Activated CD4-positive, alpha-beta T cell treated with anti-CD3 and anti-CD28 coated beads, Interleukin-2, amount 10 ng/mL, durations not matched to agents 7 days and 5 days (primary cell): Measurements from ENCODE around the gene CHPF2. TPM values are rescaled to one million over a fixed set of nuclear protein-coding genes. Genes with fewer than 3 reads are reported as not detected.

Source experiments
- CTCF ChIA-PET: fragments of 350-600 bp; sonication (Branson Sonifier 250); formaldehyde crosslinking; loops from one replicate; lab custom pipeline; 2021; ENCODE audit warnings: antibody characterized with exemption; lab: Charles Lee
- POLR2A ChIA-PET: fragments of 350-600 bp; sonication (Branson Sonifier 250); formaldehyde crosslinking; loops from one replicate; lab custom pipeline; 2021; ENCODE audit warnings: antibody characterized with exemption; lab: Charles Lee
- DNase-seq: peaks from one replicate; pipeline ENCODE4 v3.0.0-alpha.2; 2020
- H3K27ac Mint-ChIP-seq: one replicate; pipeline ENCODE4 v1.8.0; 2021; ENCODE audit warnings: mild to moderate bottlenecking, moderate library complexity, mixed read lengths
- H3K27me3 Mint-ChIP-seq: one replicate; pipeline ENCODE4 v1.8.0; 2021; ENCODE audit warnings: mixed read lengths
- H3K36me3 Mint-ChIP-seq: one replicate; pipeline ENCODE4 v1.8.0; 2021; ENCODE audit warnings: low read depth, mixed read lengths
- H3K4me1 Mint-ChIP-seq: one replicate; pipeline ENCODE4 v1.8.0; 2021; ENCODE audit warnings: mixed read lengths
- H3K4me3 Mint-ChIP-seq: one replicate; pipeline ENCODE4 v1.8.0; 2021; ENCODE audit warnings: mild to moderate bottlenecking, moderate library complexity, mixed read lengths
- H3K9me3 Mint-ChIP-seq: one replicate; pipeline ENCODE4 v1.8.0; 2021; ENCODE audit warnings: mixed read lengths
- total RNA-seq, 2 experiments: library from RNA; stranded (reverse); gene quantifications; one replicate each; pipeline ENCODE4 v1.2.3, GENCODE V29; 2021

Gene CHPF2
- total RNA-seq, 2 experiments from 2014 or later, result 40.7 to 42.3 TPM

DNA sequence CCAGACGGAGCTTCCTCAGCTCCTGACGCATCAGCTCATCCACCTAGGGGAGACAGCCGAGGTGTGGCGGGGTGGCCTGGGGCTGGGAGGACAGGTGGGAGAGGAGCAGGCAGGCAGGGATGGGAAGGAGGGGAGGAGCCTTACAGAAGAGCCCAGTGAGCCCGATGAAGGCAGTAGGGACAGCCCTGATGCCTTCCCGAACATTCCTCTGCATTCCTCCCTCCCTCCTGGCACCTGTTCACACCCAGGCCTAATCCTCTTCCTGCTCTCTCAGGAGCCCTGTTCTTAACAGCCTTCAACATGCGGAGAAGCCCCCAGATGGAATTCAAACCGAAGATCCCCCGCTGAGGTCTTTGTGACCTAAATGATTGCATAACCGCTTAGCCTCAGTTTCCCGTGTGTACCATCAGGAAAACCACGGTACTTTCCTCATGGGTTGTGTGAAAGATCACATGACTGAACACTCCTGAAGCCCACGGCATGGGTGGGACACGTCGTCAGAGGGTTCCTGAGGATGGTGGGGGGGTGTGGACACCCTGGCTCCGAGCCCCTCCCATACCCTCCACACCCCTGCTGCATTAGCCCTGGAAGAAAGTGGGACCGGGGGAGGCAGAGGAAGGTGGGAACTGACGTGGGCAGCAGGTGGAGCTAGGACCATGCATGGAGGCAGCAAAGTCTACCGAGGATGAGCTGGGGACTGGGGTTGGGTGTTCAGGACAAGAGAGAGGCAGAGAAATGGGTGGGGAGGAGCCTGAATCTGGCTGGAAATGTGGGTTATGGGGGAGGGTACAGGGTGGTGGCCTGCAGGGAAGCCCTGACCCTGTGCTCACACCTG lies 36.5 kb upstream of the CHPF2 start:
- POLR2A ChIA-PET, result no interaction called here
- Mint-ChIP-seq H3K4me1 (peaks cover 5% of the 10 kb centered on the region), H3K9me3 (no peaks in the 10 kb centered on the region), H3K4me3 (no peak overlapping the region), H3K27ac (no peak overlapping the region), H3K27me3 (peaks cover 6% of the 10 kb centered on the region), H3K36me3 (no peaks in the 10 kb centered on the region)
- no peak for DNase-seq
- CTCF ChIA-PET, result interaction anchor here (0.7 to 1.5 kb wide), 3 partner anchors 9 to 72 kb away, joined by 3 read pairs; no protein-coding TSS in a partner anchor

DNA sequence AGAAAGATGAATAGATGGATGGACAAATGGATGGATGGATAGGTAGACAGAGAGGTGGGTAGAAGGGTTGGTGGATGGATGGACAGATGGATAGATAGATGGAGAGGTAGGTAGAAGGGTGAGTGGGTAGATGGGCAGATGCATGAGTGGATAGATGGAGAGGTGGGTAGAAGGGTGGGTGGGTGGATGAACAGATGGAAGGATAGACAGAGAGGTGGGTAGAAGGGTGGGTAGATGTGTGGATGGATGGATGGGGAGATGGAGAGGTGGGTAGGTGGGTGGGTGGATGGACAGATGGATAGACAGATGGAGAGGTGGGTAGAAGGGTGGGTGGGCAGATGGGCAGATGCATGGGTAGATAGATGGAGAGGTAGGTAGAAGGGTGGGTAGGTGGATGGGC lies 34.4 kb upstream of the CHPF2 start:
- CTCF ChIA-PET, result no interaction called here
- POLR2A ChIA-PET, result no interaction called here
- H3K4me1 Mint-ChIP-seq, result peaks cover 5% of the 10 kb centered on the region
- no peak overlapping the region for H3K27ac Mint-ChIP-seq
- H3K4me3 Mint-ChIP-seq, result no peak overlapping the region
- DNase-seq, result no peak
- peaks cover 15% of the 10 kb centered on the region for H3K27me3 Mint-ChIP-seq
- H3K36me3 Mint-ChIP-seq, result no peaks in the 10 kb centered on the region
- H3K9me3 Mint-ChIP-seq, result no peaks in the 10 kb centered on the region

DNA sequence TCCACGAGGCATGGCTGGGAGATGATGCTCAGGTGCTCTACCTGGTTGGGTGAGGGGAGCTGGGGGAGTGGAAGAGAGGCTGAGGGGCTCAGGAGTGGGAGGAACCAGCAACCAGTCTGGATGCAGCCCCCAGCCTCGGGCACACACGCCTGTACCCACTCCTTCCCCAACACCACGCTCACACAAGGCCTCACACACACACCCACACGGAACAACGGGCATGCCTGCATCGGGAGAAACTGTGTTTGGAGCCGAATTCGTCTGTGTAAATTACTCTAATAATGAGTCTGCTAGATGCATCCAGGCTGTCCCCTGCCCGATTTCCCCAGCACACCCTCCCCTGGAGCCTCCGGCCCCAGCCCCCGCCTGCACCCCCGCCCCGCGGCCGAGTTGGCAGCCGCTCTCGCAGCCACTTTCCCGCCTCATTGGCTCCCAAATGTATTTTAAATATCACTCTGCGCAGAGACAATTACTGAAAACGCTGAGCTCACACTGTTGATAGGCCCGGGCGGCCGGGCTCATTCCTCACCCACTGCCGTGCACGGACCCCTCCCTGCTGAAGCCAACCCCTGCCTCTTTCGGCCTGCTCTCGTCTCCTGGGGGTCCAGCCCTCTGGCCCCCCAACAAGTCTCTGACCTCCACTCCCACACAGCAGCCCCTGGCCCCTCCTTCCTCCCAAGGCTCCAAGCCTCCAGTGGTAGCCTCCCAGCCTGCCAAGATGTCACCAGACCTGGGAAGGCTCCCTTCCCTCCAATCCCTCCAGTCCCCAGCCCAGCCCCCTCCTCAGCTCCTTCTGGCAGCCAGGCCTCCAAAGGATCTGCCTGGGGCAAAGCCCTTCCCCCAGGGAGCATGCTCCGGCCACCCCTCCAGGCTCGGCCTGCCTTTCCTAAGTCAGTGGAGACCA lies 33.1 kb upstream of the CHPF2 start:
- H3K27ac Mint-ChIP-seq, result no peak overlapping the region
- no peaks in the 10 kb centered on the region for H3K36me3 Mint-ChIP-seq
- ChIA-PET POLR2A (no interaction called here), CTCF (no interaction called here)
- no peaks in the 10 kb centered on the region for H3K9me3 Mint-ChIP-seq
- no peak for DNase-seq
- H3K27me3 Mint-ChIP-seq, result peaks cover 15% of the 10 kb centered on the region
- peaks cover 3% of the 10 kb centered on the region for H3K4me1 Mint-ChIP-seq
- H3K4me3 Mint-ChIP-seq, result no peak overlapping the region

- Mint-ChIP-seq H3K36me3 (no peaks in the 10 kb centered on the region), H3K9me3 (no peaks in the 10 kb centered on the region), H3K27ac (no peak overlapping the region), H3K27me3 (peaks cover 21% of the 10 kb centered on the region), H3K4me1 (peaks cover 4% of the 10 kb centered on the region), H3K4me3 (no peak overlapping the region)
- no peak for DNase-seq
- ChIA-PET CTCF (no interaction called here), POLR2A (no interaction called here)
Measured at GRCh38 chr7:151201344-151201743, 30.9 kb upstream of the CHPF2 start.

GRCh38 chr7:151201751-151202150 lies 30.5 kb upstream of the CHPF2 start:
- Mint-ChIP-seq H3K4me3 (no peak overlapping the region), H3K27ac (no peak overlapping the region), H3K27me3 (peaks cover 23% of the 10 kb centered on the region), H3K4me1 (peaks cover 8% of the 10 kb centered on the region), H3K36me3 (no peaks in the 10 kb centered on the region), H3K9me3 (no peaks in the 10 kb centered on the region)
- no peak for DNase-seq
- POLR2A ChIA-PET, result no interaction called here
- CTCF ChIA-PET, result no interaction called here

DNA sequence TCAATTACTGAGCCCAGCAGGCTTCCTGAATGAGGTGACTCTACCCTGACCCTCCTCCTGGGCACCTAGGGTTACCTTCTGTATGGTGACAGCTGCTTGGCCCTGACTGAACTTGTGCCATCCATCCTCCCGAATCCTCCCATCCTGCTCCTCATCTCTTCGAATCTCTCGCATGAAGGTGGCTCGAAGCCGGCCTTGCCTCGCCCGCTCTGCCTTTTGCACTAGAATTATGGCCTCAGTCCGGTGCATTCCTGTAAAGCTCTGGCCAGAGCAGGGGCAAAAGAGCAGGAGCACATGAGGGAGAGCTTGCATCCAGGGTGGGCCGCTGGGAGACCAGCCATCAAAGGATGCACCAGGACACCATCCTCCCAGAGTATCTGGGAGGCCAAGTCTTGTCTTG lies 29.4 kb upstream of the CHPF2 start:
- Mint-ChIP-seq H3K27me3 (peaks cover 23% of the 10 kb centered on the region), H3K4me1 (peaks cover 18% of the 10 kb centered on the region), H3K4me3 (no peak overlapping the region), H3K27ac (no peak overlapping the region), H3K9me3 (no peaks in the 10 kb centered on the region), H3K36me3 (no peaks in the 10 kb centered on the region)
- CTCF ChIA-PET, result no interaction called here
- no peak for DNase-seq
- POLR2A ChIA-PET, result no interaction called here

- Mint-ChIP-seq H3K4me1 (peaks cover 25% of the 10 kb centered on the region), H3K36me3 (no peaks in the 10 kb centered on the region), H3K27ac (no peak overlapping the region), H3K9me3 (no peaks in the 10 kb centered on the region), H3K4me3 (no peak overlapping the region), H3K27me3 (peaks cover 23% of the 10 kb centered on the region)
- ChIA-PET CTCF (interaction anchor here (0.7 to 1.3 kb wide), 3 partner anchors 9 to 36 kb away, joined by 3 read pairs; no protein-coding TSS in a partner anchor), POLR2A (no interaction called here)
- DNase-seq, result no peak
Measured at GRCh38 chr7:151204383-151205032, 27.8 kb upstream of the CHPF2 start.

- H3K4me1 Mint-ChIP-seq, result peaks cover 25% of the 10 kb centered on the region
- DNase-seq, result no peak
- H3K9me3 Mint-ChIP-seq, result no peaks in the 10 kb centered on the region
- peaks cover 23% of the 10 kb centered on the region for H3K27me3 Mint-ChIP-seq
- H3K4me3 Mint-ChIP-seq, result no peak overlapping the region
- CTCF ChIA-PET, result interaction anchor here (1.2 kb wide), 1 partner anchor 31 kb away, joined by 3 read pairs; no protein-coding TSS in a partner anchor
- peak overlapping the region; percentile 46 for H3K27ac Mint-ChIP-seq
- no peaks in the 10 kb centered on the region for H3K36me3 Mint-ChIP-seq
- POLR2A ChIA-PET, result no interaction called here
Measured at GRCh38 chr7:151205730-151206129, 26.6 kb upstream of the CHPF2 start.

GRCh38 chr7:151206914-151207313 lies 25.4 kb upstream of the CHPF2 start:
- peak; percentile 41 for DNase-seq
- peaks cover 17% of the 10 kb centered on the region for H3K27me3 Mint-ChIP-seq
- peaks cover 1% of the 10 kb centered on the region for H3K36me3 Mint-ChIP-seq
- peaks cover 25% of the 10 kb centered on the region for H3K4me1 Mint-ChIP-seq
- peak overlapping the region; percentile 76 for H3K27ac Mint-ChIP-seq
- ChIA-PET POLR2A (no interaction called here), CTCF (interaction anchor here (0.9 to 1.3 kb wide), 4 partner anchors 32 to 96 kb away, joined by 3 read pairs; no protein-coding TSS in a partner anchor)
- H3K4me3 Mint-ChIP-seq, result peak overlapping the region; percentile 12
- no peaks in the 10 kb centered on the region for H3K9me3 Mint-ChIP-seq

DNA sequence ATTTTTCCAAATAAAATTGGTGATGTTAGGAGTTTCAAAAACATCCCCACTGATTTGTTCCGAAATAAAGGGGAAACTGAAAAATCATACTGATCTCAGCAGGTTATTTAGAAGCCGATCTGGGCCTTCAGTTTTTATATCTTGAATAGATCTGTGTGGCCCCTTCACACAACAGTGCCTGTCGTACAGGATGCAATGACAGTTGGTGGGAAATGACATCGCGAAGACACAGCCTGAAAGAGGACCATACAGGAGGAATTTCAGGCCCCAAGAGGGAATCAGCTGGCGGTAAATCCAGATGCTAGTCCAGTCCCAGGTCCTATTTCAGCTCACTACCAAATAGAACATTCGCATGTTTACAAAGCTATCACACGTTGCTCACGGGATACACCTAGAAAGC lies 25.0 kb upstream of the CHPF2 start:
- ChIA-PET CTCF (interaction anchor here (1.0 to 1.3 kb wide), 2 partner anchors 37 to 97 kb away, joined by 3 read pairs; no protein-coding TSS in a partner anchor), POLR2A (no interaction called here)
- Mint-ChIP-seq H3K27ac (peak overlapping the region; percentile 76), H3K9me3 (no peaks in the 10 kb centered on the region), H3K4me1 (peaks cover 25% of the 10 kb centered on the region), H3K4me3 (peak overlapping the region; percentile 12), H3K36me3 (peaks cover 5% of the 10 kb centered on the region), H3K27me3 (peaks cover 14% of the 10 kb centered on the region)
- DNase-seq, result no peak

DNA sequence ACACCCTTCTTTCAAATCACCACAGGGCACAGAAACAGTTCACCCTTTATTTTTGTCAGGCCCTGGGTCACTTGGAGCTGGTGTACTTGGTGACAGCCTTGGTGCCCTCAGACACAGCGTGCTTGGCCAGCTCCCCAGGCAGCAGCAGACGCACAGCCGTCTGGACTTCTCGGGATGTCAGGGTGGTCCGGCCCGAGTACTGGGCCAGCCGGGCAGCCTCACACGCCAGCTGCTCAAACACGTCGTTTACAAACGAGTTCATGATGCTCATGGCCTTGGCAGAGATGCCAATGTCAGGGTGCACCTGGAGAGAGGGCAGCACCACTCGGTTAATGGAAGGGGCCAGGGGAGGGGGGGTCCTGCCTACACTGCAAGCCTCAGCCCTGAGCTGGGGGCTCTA lies 24.5 kb upstream of the CHPF2 start:
- Mint-ChIP-seq H3K4me1 (peaks cover 25% of the 10 kb centered on the region), H3K27me3 (peaks cover 14% of the 10 kb centered on the region), H3K9me3 (no peaks in the 10 kb centered on the region), H3K27ac (peak overlapping the region; percentile 76), H3K4me3 (peak overlapping the region; percentile 12), H3K36me3 (peaks cover 5% of the 10 kb centered on the region)
- no peak for DNase-seq
- ChIA-PET CTCF (interaction anchor here (1.0 to 1.9 kb wide), 3 partner anchors 12 to 36 kb away, joined by 3 to 5 read pairs (median 3); partner anchors contain the start of gene ABCF2), POLR2A (no interaction called here)

GRCh38 chr7:151208253-151208862 lies 23.9 kb upstream of the CHPF2 start:
- H3K9me3 Mint-ChIP-seq, result no peaks in the 10 kb centered on the region
- POLR2A ChIA-PET, result no interaction called here
- H3K27ac Mint-ChIP-seq, result peak overlapping the region; percentile 76

More at GRCh38 chr7:151208253-151208862, 23.9 kb upstream of the CHPF2 start:
- Mint-ChIP-seq H3K4me3 (no peak overlapping the region), H3K4me1 (peaks cover 25% of the 10 kb centered on the region), H3K27me3 (peaks cover 14% of the 10 kb centered on the region), H3K36me3 (peaks cover 9% of the 10 kb centered on the region)
- CTCF ChIA-PET, result interaction anchor here (1.1 to 1.9 kb wide), 2 partner anchors 13 to 18 kb away, joined by 3 to 5 read pairs; partner anchors contain the start of gene ABCF2
- DNase-seq, result no peak
